ENCODE measurements around the gene RNU6-8.

- TF ChIP-seq CTCF (conservative IDR thresholded peaks at IDR 0.05; ENCODE audit: low read depth, low read length): 0 out of 2 replicates have a peak, but pooled peaks have one; percentile 14
- TF ChIP-seq EZH2phosphoT487 (IDR thresholded peaks at IDR 0.05; ENCODE audit: borderline replicate concordance, low read length): no peak
- no peak for TF ChIP-seq EZH2 (IDR thresholded peaks at IDR 0.05; ENCODE audit: low read length, unreplicated experiment)
These were observed 2.9 kb upstream of the RNU6-8 start for GRCh38 chr14:32205984-32206383.

All from PC-3 (cell line).